ENCODE data around the gene FOXP3. TPM values are rescaled to one million over a fixed set of nuclear protein-coding genes. Genes with fewer than 3 reads are reported as not detected.

The FOXP3 gene
- total RNA-seq, 1 experiment from 2014 or later = 0.26 TPM

- BruUV-seq (replicated peaks) = no TSS peak
- POLR2A ChIA-PET = no interaction called here
- in situ Hi-C loops (cut with HindIII; ENCODE audit: low pct_unique_long_range_greater_than_20kb, low sequenced_read_pairs) = no loop called here
- intact Hi-C loops (cut with micrococcal nuclease; ENCODE audit: unreplicated experiment) = loop anchor here (5.0 kb wide), 1 partner anchor 84 kb away; no protein-coding TSS in a partner anchor
- H3K27me3 ChIP-seq (ENCODE audit: control insufficient read depth, insufficient read depth, low read length) = no peaks in the 10 kb centered on the region
- H3K36me3 ChIP-seq (ENCODE audit: control insufficient read depth, insufficient read depth, low read length) = no peaks in the 10 kb centered on the region
- no peak overlapping the region for H3K27ac ChIP-seq (ENCODE audit: low read length)
- ATAC-seq (no peak), DNase-seq (ENCODE audit: low read depth, low spot score) (no peak)
- CTCF ChIA-PET = no interaction called here
- H3K9me3 ChIP-seq (ENCODE audit: control insufficient read depth, insufficient read depth, low read depth, low read length) = no peaks in the 10 kb centered on the region
- peaks cover 14% of the 10 kb centered on the region for H3K4me1 ChIP-seq (ENCODE audit: control insufficient read depth, insufficient read depth, low read length)
- no peak overlapping the region for H3K4me3 ChIP-seq (ENCODE audit: low read depth in 2 of 2, low read length in 2 of 2)
- TF ChIP-seq POLR2AphosphoS5 (IDR thresholded peaks at IDR 0.05; ENCODE audit: low read depth, low read length) (no peak), CTCF (IDR thresholded peaks at IDR 0.05) (no peak), REST (IDR thresholded peaks at IDR 0.05; ENCODE audit: insufficient read depth in 1 of 2, low read depth in 2 of 2, low read length in 1 of 2) (no peak), SIN3A (IDR thresholded peaks at IDR 0.05; ENCODE audit: borderline replicate concordance, insufficient read depth, low read depth, low read length) (no peak), TCF7L2 (IDR thresholded peaks at IDR 0.05; ENCODE audit: low read depth, low read length) (no peak)
Observed at GRCh38 chrX:49276207-49276606, 11.7 kb upstream of the FOXP3 start.

- BruUV-seq (replicated peaks) = no TSS peak
- TF ChIP-seq POLR2AphosphoS5 (IDR thresholded peaks at IDR 0.05; ENCODE audit: low read depth, low read length) (no peak), SIN3A (IDR thresholded peaks at IDR 0.05; ENCODE audit: borderline replicate concordance, insufficient read depth, low read depth, low read length) (no peak), TCF7L2 (IDR thresholded peaks at IDR 0.05; ENCODE audit: low read depth, low read length) (no peak), CTCF (IDR thresholded peaks at IDR 0.05) (no peak), REST (IDR thresholded peaks at IDR 0.05; ENCODE audit: insufficient read depth in 1 of 2, low read depth in 2 of 2, low read length in 1 of 2) (no peak)
- in situ Hi-C loops (cut with HindIII; ENCODE audit: low pct_unique_long_range_greater_than_20kb, low sequenced_read_pairs) = no loop called here
- Histone ChIP-seq H3K27ac (ENCODE audit: low read length) (no peak overlapping the region), H3K36me3 (ENCODE audit: control insufficient read depth, insufficient read depth, low read length) (no peaks in the 10 kb centered on the region), H3K27me3 (ENCODE audit: control insufficient read depth, insufficient read depth, low read length) (no peaks in the 10 kb centered on the region), H3K4me3 (ENCODE audit: low read depth in 2 of 2, low read length in 2 of 2) (no peak overlapping the region), H3K9me3 (ENCODE audit: control insufficient read depth, insufficient read depth, low read depth, low read length) (no peaks in the 10 kb centered on the region), H3K4me1 (ENCODE audit: control insufficient read depth, insufficient read depth, low read length) (peaks cover 20% of the 10 kb centered on the region)
- ATAC-seq (no peak), DNase-seq (ENCODE audit: low read depth, low spot score) (no peak)
- intact Hi-C loops (cut with micrococcal nuclease; ENCODE audit: unreplicated experiment) = no loop called here
- CTCF ChIA-PET = no interaction called here
- POLR2A ChIA-PET = no interaction called here
Observed at GRCh38 chrX:49273181-49273727, 8.7 kb upstream of the FOXP3 start.
